IPS DF 4.7 (cell line): Measurements from ENCODE around the gene TSKS.
A peak's percentile ranks its signal among the peaks of the same experiment; 100 is the strongest.
"Not testable (repeated sequence)": the region's sequence is repeated elsewhere in the genome, so short reads cannot be mapped to it uniquely, and the experiment has no call there.

ENCODE experiments used
- DNase-seq: peaks from one replicate; pipeline ENCODE4 v3.0.0-alpha.2; 2013; ENCODE audit warnings: low spot score; ENCODE audit errors: extremely low read depth

TSKS gene

GRCh38 chr19:49766007-49766929 lies 3.2 kb upstream of the TSKS start:
- peak; percentile 99 for DNase-seq

GRCh38 chr19:49764341-49764740 lies 1.2 kb upstream of the TSKS start:
- no peak for DNase-seq

- DNase-seq, result no peak
These were observed 1.3 kb downstream of the TSKS start for GRCh38 chr19:49761625-49762311.

- no peak for DNase-seq
These were observed 1.9 kb downstream of the TSKS start for GRCh38 chr19:49761249-49761624.

- DNase-seq, result no peak
These were observed 4.8 kb downstream of the TSKS start for GRCh38 chr19:49758292-49758691.

- no peak for DNase-seq
These were observed 7.2 kb downstream of the TSKS start for GRCh38 chr19:49755956-49756355.

GRCh38 chr19:49752701-49753100 lies 10.4 kb downstream of the TSKS start:
- DNase-seq, result no peak

GRCh38 chr19:49749771-49750170 lies 13.3 kb downstream of the TSKS start:
- no peak for DNase-seq

GRCh38 chr19:49749055-49749716 lies 13.9 kb downstream of the TSKS start:
- no peak for DNase-seq

GRCh38 chr19:49746206-49746958 lies 16.7 kb downstream of the TSKS start:
- no peak for DNase-seq

- no peak for DNase-seq
These were observed 18.1 kb downstream of the TSKS start for GRCh38 chr19:49744946-49745381.

GRCh38 chr19:49741210-49741844 lies 21.8 kb downstream of the TSKS start:
- DNase-seq, result no peak

- no peak for DNase-seq
These were observed 23.2 kb downstream of the TSKS start for GRCh38 chr19:49739933-49740332.

- no peak for DNase-seq
These were observed 24.0 kb downstream of the TSKS start for GRCh38 chr19:49739098-49739497.

- DNase-seq, result no peak
These were observed 24.8 kb downstream of the TSKS start for GRCh38 chr19:49738268-49738667.

- no peak for DNase-seq
These were observed 32.9 kb downstream of the TSKS start for GRCh38 chr19:49730166-49730565.

- no peak for DNase-seq
These were observed 35.7 kb downstream of the TSKS start for GRCh38 chr19:49727217-49728030.

- DNase-seq, result not testable (repeated sequence)
These were observed 43.7 kb downstream of the TSKS start for GRCh38 chr19:49719420-49719819.

- no peak for DNase-seq
These were observed 44.1 kb downstream of the TSKS start for GRCh38 chr19:49718991-49719390.

- no peak for DNase-seq
These were observed 44.6 kb downstream of the TSKS start for GRCh38 chr19:49718511-49718910.
